ENCODE data around the gene CD248.
"Not testable (repeated sequence)": the region's sequence is repeated elsewhere in the genome, so short reads cannot be mapped to it uniquely, and the experiment has no call there.

DNA sequence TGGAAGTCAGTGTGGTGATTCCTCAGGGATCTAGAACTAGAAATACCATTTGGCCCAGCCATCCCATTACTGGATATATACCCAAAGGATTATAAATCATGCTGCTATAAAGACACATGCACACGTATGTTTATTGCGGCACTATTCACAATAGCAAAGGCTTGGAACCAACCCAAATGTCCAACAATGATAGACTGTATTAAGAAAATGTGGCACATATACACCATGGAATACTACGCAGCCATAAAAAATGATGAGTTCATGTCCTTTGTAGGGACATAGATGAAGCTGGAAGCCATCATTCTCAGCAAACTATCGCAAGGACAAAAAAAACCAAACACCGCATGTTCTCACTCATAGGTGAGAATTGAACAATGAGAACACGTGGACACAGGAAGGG, 3.9 kb upstream of the CD248 start:
- not testable (repeated sequence) for TF ChIP-seq EZH2 (IDR thresholded peaks at IDR 0.05; ENCODE audit: borderline replicate concordance, low read length)
- TF ChIP-seq, protein P1, sequence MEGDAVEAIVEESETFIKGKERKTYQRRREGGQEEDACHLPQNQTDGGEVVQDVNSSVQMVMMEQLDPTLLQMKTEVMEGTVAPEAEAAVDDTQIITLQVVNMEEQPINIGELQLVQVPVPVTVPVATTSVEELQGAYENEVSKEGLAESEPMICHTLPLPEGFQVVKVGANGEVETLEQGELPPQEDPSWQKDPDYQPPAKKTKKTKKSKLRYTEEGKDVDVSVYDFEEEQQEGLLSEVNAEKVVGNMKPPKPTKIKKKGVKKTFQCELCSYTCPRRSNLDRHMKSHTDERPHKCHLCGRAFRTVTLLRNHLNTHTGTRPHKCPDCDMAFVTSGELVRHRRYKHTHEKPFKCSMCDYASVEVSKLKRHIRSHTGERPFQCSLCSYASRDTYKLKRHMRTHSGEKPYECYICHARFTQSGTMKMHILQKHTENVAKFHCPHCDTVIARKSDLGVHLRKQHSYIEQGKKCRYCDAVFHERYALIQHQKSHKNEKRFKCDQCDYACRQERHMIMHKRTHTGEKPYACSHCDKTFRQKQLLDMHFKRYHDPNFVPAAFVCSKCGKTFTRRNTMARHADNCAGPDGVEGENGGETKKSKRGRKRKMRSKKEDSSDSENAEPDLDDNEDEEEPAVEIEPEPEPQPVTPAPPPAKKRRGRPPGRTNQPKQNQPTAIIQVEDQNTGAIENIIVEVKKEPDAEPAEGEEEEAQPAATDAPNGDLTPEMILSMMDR (conservative IDR thresholded peaks at IDR 0.05 in 1 of 2, IDR thresholded peaks at IDR 0.05 in 1 of 2; ENCODE audit: extremely low read depth in 1 of 2, insufficient read depth in 1 of 2, low read depth in 1 of 2, low read length in 2 of 2) = not testable (repeated sequence)
